Middle frontal gyrus (tissue), 1 donor: ENCODE results near the gene CEP68.
"Not testable (repeated sequence)": the region's sequence is repeated elsewhere in the genome, so short reads cannot be mapped to it uniquely, and the experiment has no call there.

Source experiments
- DNase-seq: peaks from one replicate; pipeline ENCODE4 v3.0.0-alpha.2; 2015; ENCODE audit warnings: low spot score; ENCODE audit errors: extremely low spot score

The CEP68 gene

DNA sequence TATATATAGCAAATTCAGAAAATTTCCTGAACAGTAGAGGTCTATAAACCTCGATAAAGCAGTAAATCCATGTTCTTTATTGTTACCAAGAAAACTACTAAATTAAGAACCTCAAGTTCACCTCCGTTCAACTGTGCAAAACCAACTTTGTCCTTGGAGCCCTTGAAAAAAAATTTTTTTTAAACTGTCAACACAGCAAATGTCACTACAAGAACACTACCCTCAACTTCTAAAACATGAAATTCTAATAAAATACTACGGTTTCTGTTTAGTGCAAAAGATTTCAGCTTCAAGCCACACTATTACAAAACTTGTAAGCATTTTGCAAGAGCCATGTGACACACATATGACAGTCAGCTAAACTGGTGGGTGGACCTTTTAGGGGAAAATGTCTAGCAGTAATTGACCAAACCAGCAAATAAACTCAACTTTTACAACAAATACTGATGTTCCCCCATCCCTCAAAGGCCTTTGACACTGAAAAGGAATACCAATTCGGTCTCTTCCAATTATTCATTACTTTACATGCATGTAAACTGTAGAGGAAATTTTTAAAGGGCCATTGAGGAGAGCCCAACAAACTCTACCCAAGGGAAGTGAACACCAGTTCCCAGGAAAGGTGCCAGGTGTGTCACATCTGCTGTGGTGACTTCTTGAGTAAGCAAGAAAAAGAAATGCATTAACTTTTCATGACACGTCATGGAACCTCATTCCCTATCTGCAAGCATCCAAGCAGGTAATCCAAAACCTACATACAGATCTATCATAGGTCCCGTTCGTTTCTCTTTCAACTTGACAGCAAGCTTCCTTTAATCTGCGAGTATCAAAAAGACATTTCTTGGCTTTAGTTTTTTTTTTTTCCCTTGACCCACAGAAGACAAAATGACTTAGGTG lies 72.3 kb downstream of the CEP68 start:
- DNase-seq: no peak

DNA sequence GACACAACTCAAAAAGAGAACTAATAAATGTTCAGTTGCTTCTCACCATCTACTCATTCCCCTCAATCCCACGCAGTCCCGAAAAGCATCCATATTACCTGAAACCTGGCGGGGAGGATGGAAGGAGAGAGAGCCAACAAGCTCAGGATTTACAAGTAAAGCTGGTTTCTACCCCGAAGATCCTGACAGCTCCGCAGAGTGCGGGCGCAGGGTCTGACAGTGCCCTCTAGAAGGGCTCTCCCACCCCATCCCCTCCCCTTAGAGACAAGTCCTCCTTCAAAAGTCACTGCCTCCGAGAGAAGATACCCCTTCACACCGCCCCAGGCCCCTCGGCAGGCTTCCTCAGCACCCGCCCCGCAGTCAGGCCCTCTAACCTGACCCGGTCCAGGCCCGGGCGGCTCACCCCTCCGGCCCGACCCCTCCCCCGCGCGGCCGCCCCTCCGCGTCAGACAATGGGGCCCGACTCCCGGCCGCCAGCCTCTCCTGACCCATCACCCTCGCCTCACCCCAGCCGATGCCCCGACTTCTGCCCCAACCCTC lies 73.1 kb downstream of the CEP68 start:
- DNase-seq: no peak

DNA sequence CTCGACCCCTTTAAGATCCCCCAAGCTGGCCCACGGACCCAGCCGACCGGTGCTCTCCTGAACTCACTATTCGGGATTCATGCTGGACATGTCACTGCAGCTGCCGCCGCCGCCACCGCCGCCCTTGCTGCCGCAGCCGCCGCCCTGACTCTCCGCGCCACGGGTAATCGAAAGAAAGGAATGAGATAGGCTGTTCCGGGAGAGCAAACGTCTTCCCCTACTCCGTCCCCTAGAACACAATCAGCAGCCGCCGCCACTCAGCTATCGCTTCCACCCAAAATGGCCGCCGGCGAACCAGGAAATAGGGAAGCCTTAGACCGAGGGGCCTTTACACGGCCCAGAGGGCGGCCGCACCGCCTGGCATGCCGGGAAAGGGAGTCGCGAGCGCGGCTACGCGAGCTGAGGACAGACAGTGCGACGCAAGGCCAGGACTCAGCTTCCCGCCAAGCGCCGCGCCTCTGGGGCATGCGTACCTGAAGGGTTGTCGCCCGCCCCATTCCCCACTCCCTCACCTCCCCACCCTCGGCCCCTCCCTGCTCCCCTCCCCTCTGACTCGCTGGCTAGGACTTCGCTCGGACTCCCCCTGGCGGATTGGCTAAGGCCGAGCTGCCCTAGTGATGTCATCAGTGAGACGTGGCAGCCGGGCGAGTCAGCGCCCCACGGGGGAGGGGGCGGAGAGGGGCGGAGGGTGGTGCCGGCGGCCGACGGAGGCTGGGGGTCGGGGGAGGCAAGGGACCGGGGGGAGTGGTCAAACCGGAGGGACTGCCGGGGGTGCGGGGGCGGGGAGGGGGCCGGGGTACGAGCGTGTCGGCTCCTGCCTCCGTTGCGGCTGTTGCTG lies 73.8 kb downstream of the CEP68 start, which contains the start of gene RAB1A:
Gene RAB1A, minus strand, starts transcription at position 281 of the 838 bp plus-strand sequence. Its CDS starts 191 bp downstream, at position 90.
- DNase-seq: peak; percentile 97

DNA sequence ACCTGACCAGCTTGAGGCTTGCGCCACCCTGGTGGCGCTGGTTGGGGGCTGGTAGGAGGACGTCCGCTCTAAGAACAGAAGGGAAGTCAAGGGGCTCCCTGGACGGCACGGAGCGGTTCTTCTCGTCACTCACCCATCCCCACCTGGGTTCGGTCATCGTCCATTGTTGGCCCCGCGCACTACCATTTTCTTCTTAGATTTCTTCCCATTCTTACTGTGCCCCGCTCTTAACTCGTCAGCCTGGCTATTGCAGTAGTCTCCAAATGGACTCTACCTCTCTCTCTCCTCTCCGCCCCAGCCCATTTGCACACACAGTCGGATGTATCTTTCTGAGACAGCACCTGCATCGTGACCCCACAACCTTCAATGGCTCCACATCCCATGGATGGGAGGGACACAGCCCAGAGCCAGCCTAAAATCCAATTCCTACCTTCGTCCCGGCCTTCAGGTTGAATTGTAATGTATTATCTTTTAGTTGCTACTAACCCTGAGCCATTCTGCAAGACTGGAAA lies 74.5 kb downstream of the CEP68 start:
- no peak for DNase-seq

DNA sequence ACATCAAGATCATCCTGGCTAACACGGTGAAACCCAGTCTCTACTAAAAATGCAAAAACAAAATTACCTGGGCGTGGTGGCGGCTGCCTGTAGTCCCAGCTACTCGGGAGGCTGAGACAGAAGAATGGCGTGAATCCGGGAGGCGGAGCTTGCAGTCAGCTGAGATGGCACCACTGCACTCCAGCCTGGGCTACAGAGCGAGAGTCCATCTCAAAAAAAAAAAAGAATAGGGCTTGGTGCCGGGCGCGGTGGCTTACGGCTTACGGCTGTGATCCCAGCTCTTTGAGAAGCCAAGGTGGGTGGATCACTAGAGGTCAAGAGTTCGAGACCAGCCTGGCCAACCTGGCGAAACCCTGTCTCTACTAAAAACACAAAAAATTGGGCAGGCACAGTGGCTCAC lies 76.7 kb downstream of the CEP68 start:
- not testable (repeated sequence) for DNase-seq

DNA sequence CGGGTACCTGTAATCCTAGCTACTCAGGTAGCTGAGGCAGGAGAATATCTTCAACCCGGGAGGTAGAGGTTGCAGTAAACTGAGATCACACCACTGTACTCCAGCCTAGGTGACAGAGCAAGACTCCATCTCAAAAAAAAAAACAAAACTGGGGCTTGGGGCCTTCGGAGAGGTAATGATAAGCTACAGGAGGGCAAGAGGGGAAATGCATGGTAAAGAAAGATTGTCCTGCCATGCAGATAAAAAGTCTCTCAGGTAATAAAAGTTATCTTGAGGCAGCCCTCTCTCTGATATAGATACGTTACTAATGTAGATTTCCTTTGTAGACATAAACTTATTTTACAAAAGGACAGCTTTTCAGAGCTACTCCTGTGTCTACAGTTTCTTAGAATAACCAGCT lies 77.4 kb downstream of the CEP68 start:
- DNase-seq: no peak

DNA sequence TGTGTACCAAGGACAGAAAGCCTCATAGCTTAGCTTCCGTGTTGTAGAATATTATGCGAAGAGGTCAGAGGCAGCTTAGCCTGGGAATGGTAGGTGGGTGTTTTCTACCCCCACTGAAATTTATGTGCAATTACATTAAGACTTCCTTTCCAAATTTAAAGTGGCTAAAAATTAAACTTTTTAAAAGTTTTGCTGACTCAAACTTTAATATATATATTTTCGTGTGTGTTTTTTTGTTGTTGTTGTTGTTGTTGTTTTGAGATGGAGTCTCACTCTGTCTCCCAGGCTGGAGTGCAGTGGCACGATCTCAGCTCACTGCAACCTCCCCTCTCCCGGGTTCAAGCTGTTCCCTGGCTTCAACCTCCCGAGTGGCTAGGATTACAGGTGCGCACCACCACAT lies 77.9 kb downstream of the CEP68 start:
- DNase-seq: no peak

DNA sequence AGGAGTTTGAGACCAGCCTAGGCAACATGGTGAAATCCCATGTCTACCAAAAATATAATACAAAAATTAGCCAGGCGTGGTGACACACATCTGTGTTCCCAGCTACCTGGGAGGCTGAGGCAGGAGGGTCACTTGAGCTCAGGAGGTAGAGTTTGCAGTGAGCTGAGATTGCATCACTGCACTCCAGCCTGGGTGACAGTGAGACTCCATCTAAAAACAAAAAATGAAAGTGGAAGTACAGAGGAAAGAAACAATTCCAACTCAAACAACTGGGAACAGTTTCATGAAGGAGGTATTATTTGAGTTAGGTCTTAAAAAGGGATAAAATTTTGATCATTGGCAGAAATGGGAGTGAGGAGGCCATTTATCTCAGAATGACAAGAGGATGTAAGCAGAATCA lies 80.0 kb downstream of the CEP68 start:
- no peak for DNase-seq
